Amniotic stem cell (primary cell): ENCODE results near the gene FAM168A.

Experiments used
- DNase-seq: peaks from one replicate; lab custom pipeline; 2025; lab: John Stamatoyannopoulos, UW

FAM168A gene

DNA sequence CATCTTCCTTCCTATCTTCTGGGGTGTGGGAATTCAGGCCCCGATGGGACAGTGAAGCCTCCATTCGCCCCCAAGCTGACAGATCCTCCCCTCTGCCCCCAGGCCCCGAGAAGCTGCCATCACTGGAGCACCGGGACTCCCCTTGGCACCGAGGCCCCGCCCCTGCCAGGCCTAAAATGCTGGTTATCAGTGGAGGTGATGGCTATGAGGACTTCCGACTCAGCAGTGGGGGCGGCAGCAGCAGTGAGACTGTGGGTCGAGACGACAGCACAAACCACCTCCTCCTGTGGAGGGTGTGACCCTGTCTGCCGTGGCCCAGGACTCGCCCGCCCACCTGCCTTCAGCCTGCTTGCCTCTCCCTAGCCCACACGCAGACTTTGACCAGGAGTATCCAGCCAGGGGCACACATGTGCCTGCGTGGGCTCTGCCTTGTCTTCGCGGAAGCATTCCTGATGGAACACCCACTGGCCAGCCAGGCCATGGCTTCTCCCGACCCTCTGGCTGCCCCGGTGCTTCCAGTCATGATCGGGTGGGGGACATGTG is 230.4 kb downstream of the FAM168A start:
- DNase-seq, result no peak

DNA sequence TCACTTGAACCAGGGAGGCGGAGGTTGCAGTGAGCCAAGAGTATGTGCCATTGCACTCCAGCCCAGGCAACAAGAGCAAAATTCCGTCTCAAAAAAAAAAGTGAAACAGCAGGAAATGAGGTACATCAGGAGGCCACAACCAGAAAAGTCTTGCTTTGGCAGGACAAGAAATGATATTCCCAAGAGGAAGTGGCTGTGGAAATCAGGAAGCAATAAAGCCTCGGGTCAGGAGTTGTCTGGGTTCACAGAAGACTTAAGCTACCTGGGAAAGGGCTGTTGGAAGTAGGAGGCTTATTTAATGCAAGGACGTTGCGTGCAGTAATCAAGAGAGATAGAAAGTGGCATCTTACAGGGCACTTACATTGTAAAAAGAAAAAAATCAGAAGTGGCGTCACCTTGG is 231.0 kb downstream of the FAM168A start:
- DNase-seq, result no peak

DNA sequence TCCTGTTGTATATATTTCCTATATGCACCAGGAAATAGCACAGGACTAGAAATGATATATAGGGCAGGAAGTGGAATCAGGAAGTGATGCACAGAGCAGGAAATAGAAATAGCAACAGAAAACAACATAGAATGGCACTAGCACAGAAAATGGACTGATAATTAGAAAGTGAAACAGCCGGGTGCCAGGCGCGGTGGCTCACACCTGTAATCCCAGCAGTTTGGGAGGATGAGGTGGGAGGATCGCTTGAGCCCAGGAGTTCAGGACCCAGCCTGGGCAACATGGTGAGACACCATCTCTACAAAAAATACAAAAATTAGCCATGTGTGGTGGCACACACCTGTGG is 231.7 kb downstream of the FAM168A start:
- no peak for DNase-seq

DNA sequence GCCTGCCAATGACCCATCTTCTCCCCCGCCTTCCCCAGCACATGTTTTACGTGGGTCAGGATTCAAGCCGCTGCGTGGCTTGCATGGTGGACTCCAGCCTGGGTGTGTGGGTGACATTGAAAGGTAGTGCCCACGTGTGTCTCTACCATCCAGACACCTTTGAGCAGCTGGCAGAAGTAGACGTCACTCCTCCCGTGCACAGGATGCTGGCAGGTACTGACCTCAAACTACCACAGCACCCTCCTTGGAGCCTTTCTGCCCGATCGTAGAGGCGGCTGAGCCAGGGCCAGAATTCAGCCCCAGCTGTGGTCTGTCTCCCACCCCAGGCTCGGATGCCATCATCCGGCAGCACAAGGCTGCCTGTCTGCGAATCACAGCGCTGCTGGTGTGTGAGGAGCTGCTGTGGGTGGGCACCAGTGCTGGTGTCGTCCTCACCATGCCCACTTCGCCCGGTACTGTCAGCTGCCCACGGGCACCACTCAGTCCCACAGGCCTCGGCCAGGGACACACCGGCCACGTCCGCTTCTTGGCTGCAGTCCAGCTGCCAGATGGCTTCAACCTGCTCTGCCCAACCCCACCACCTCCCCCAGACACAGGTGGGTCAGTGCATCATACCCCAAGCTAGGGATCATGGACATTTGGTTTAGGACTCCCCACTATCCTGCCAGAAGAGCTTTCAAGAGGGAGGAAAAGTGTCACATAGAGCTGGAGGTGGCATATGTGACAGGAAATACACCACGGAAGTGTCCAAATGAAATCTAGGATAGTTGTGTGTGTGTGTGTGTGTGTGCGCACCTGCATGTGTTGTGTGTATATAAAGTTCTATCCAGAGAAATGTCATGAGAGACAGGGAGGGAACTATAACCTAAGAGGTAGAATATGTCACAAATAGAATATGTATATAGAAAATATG is 232.3 kb downstream of the FAM168A start:
- DNase-seq, result no peak

DNA sequence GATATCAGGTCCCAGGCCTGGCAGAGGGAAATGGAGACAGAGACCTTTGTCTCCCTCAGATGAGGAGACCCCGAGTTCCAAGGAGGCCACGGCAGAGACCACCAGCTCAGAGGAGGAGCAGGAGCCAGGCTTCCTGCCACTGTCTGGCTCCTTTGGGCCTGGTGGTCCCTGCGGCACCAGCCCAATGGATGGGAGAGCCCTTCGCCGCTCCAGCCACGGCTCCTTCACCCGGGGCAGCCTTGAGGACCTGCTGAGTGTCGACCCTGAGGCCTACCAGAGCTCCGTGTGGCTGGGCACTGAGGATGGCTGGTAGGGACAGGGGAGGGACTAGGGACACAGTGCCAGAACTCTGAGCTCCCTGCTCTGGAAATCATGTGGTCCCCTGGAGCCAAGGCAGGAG is 234.8 kb downstream of the FAM168A start:
- no peak for DNase-seq

DNA sequence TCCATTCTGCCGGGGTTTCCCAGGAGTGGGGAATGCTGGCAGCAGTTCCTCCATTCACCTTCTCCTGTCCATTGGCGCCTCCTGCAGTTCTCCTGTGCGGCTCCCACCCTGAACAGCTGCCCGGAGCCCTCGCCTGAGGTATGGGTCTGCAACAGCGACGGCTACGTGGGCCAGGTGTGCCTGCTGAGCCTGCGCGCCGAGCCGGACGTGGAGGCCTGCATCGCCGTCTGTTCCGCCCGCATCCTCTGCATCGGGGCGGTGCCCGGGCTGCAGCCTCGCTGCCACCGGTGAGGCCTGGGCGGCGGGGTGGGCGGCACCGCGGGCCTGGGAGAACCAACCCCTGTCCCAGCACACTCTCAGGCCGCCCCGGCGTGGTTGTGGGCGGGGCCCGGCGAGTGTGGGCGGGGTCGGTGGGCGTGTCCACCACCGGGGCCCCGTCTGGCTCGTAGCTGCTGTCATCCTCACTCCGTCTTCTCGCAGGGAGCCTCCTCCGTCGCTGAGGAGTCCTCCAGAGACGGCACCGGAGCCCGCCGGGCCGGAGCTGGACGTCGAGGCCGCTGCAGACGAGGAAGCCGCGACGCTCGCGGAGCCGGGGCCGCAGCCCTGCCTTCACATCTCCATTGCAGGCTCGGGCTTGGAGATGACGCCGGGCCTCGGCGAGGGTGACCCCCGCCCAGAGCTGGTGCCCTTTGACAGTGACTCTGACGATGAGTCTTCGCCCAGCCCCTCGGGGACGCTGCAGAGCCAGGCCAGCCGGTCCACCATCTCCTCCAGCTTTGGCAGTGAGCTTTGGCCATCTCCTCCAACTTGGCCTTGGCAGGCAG is 235.7 kb downstream of the FAM168A start:
- no peak for DNase-seq

DNA sequence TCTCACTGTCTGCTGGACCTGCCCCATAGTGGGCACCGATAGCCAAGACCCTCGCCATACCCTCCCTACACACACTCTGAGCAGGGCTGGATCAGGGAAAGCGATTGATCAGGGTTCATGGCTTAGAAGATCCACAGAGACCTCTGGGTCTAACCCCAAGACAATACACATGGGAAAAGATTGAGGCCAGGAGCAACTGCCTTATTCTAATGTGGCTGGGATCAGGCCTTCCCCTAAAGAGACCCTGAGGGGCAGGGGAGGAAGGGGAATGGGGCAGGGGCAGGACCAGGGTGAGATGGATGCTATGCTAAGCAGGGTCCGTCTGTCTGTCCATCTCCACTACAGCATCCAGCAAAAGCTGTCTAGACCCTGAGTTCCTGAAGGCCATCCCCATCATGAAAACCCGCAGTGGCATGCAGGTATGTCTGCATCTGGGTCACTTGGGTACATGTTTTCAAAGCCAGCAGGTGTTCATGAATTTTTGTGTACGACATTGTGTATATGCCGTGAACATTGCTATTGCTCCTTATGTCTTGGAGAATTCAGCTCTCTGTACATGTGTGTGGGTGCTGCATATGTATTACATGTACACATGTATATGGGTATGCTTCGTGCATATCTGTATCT is 237.1 kb downstream of the FAM168A start:
- no peak for DNase-seq

DNA sequence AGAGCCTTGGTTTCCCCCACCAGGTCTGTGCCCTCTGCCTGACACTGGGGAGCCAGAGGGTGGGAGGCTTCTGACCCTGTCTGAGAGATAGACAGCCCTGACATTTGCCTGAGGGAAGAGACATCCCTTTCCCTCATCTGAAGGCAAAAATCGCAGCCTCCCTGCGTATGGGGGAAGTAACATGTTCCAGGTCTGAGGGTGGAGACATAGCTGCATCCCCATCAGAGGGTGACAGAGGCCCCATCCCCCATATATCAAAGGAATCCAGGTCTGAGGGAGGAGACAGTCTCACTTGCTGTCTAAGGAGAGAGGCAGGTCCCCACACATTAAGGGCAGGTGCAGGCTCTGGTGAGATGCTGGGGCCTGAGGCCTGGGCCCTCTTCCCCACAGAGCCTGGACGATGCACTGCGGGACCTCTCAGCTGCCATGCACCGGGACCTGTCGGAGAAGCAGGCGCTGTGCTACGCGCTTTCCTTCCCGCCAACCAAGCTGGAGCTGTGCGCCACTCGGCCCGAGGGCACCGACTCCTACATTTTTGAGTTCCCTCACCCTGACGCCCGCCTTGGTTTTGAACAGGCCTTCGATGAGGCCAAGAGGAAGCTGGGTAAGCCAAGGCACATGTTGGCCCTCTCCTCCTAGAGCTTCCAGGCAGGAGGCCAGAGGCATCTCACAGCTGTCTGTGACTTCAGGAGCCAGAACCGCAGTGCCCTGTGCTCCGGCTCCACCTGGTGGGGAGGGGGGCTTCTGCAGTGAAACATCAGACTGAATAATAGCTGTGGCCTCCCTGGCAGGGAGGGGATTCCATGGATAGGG is 237.8 kb downstream of the FAM168A start:
- no peak for DNase-seq

DNA sequence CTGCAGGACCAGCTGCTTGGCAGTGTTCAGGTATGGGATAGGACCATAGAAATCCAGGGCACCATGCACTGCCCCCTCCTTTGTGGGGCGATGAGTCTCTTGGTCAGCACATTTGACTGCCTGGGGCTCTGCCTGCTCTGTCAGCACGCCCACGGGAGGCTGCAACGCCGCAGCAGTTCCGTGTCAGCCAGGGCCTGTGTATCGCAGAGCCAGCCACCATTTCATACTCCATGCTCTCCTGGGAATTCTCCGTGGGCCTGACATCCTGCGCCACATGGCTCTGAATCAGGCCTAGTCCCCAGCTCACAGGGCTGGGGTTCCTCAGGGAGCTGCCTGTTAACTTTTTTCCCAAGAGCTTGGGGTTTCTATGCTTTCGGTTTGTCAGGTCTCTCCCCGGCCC is 238.6 kb downstream of the FAM168A start:
- no peak for DNase-seq

DNA sequence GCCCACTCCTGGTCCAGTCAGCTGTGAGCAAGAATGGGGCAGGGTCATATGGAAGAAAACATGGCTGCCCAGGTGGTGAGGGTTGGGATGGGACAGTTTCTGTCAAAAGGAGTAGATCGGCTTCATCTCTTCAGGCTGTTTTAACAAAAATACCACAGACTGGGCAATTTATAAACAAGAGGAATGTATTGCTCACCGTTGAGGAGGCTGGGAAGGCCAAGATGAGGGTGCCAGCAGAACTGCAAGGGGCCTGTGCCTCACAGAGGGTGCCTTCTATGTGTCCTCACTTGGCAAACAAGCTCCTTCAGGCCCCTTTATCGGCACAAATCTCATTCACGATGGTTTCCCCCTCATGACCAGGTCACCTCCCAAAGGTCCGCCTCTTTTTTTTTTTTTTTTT is 239.8 kb downstream of the FAM168A start:
- no peak for DNase-seq

DNA sequence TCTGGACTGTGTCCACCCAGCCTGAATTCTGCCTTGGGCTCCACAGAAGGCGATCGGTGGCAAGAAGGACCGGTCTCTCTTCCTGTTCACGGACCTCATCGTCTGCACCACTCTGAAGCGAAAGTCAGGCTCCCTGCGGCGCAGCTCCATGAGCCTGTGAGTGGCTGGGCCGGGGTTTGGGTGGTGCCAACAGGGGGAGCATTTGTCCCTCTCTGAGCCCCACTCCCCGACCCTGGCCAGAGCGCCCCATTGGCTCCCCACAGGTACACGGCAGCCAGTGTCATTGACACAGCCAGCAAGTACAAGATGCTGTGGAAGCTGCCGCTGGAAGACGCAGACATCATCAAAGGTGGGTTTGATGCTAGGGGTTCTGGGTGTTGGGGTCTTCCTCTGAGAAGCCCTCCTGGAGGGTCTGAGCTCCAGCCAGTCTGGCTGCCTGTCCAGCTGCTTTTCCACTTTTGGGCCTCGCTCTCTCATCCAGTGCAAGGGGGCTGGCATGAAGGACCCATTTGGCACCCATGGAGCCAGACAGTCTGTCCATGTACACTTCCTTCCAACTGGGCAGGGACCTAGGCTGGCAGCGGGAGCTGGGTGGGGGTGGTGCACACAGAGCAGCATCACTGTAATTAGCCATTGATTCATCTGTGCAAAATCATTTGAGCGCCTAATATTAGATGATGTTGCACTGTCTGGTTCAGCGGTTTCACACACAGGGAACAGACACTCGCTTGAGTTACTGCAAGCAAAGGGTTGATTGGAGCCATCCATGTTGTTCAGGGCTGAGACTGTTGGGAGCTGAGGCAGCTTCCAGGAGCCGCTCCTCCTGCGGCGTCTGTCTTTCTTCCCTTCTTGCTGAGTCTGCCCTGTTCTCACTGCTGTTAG is 240.7 kb downstream of the FAM168A start:
- DNase-seq, result no peak

DNA sequence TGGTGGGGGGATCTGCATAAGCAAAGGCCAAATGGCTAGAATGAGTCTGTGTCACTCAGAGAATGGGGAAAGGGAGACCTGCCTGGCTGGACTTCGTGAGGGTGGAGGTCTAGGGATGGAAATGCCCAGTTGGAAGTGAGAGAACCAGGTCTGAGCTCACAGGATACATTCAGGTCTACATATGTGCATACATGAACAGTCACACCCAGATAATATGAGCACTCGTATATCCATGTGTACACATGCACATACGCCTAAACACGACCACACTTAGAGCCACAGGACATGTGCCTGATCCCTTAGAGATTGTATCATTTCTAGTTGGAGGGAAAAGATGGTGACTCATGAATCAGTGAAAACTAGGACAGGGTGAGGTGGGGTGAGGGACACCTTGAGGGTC is 242.8 kb downstream of the FAM168A start:
- no peak for DNase-seq

DNA sequence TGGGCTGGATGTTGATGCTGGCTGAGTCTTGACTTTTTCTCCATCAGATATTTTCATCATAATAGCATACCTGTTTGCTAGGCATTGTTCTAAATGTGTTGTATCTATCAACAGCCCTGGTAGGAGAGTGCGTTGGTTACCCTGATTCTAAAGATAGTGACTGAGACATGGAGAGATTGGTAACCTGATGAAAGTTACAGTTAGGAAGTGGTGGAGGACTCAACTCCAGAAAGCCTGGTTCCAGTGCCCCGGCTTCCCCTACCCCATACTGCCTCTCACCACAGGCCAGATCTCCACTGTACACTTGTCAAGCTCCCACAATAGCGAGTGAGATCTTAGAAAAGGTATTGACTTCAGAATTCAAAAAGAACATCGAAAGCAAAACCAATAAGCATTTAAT is 244.5 kb downstream of the FAM168A start:
- DNase-seq, result no peak

DNA sequence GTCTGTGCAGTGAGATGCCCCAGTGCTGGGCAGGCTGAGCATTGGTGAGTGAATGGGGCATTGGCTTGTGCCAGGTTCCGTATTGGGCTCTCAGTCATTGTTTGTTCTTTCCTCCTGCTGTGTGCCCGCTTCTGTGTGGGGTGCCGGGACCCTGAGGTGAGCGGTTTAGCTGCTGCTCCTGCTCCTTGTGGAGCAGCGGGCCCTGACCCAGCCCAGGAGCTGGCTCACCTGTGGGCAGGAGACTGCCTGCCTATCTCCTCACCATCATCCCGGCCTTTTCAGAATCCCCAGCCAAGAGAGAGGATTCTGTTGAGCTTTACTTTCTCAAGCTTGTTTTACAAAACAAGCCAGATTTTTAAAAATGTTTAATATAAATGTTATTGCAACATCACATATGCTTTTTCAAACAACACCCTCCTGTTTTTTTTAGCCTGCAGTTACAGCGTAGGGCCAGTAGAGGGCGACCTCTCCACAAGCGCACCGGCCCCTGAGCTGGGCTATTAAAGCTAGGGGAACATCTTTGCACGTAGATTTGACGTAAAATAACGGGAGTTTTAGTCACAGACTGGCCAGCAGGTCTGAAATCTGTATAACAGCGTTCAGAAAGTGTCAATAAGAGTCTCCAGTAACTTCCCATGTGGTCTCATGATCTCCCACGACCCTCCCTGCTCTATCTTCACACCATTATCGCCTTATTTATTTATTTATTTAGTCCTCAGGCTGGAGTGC is 246.8 kb downstream of the FAM168A start:
- DNase-seq, result peak; percentile 29
